ENCODE results near the gene SNRNP40. TPM values are rescaled to one million over a fixed set of nuclear protein-coding genes. Genes with fewer than 3 reads are reported as not detected.

Gene SNRNP40
- total and polyA plus RNA-seq, 2 experiments from 2014 or later: 90.0 to 135 TPM

DNA sequence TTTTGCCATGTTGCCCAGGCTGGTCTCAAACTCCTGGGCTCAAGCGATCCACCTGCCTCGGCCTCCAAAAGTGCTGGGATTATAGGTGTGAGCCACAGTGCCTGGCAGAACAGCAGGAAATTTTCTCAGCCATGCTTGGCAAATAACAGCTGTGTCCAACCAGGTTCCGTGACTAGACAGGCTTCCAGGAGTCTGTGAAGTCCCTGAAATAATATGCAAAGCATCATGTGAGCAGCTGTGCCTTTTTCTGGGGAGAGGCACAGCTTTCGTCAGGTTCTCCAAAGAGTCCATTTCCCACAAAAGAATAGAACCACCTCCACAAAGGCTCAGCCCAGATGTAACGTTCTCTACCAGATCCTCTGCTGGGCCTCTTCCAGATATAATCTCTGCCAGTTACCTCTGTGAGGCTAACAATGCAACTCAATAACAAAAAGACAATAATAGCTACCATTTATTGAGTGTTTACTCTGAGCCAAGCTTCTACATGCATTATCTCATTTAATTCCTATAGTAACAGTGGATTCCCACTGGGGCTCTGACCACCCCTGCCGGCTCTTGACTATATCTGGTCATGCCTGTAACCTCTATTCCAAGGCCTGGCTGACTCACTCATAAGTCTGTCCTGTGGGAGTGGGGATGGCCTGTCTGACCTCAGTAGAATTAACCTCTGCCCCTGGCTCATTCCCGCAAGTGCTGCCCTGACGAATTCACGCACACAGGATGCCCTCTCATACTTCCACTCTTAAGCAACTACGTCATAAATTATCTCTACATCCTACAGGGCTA, 52.9 kb downstream of the SNRNP40 start (continued):
- TF ChIP-seq, protein P1, sequence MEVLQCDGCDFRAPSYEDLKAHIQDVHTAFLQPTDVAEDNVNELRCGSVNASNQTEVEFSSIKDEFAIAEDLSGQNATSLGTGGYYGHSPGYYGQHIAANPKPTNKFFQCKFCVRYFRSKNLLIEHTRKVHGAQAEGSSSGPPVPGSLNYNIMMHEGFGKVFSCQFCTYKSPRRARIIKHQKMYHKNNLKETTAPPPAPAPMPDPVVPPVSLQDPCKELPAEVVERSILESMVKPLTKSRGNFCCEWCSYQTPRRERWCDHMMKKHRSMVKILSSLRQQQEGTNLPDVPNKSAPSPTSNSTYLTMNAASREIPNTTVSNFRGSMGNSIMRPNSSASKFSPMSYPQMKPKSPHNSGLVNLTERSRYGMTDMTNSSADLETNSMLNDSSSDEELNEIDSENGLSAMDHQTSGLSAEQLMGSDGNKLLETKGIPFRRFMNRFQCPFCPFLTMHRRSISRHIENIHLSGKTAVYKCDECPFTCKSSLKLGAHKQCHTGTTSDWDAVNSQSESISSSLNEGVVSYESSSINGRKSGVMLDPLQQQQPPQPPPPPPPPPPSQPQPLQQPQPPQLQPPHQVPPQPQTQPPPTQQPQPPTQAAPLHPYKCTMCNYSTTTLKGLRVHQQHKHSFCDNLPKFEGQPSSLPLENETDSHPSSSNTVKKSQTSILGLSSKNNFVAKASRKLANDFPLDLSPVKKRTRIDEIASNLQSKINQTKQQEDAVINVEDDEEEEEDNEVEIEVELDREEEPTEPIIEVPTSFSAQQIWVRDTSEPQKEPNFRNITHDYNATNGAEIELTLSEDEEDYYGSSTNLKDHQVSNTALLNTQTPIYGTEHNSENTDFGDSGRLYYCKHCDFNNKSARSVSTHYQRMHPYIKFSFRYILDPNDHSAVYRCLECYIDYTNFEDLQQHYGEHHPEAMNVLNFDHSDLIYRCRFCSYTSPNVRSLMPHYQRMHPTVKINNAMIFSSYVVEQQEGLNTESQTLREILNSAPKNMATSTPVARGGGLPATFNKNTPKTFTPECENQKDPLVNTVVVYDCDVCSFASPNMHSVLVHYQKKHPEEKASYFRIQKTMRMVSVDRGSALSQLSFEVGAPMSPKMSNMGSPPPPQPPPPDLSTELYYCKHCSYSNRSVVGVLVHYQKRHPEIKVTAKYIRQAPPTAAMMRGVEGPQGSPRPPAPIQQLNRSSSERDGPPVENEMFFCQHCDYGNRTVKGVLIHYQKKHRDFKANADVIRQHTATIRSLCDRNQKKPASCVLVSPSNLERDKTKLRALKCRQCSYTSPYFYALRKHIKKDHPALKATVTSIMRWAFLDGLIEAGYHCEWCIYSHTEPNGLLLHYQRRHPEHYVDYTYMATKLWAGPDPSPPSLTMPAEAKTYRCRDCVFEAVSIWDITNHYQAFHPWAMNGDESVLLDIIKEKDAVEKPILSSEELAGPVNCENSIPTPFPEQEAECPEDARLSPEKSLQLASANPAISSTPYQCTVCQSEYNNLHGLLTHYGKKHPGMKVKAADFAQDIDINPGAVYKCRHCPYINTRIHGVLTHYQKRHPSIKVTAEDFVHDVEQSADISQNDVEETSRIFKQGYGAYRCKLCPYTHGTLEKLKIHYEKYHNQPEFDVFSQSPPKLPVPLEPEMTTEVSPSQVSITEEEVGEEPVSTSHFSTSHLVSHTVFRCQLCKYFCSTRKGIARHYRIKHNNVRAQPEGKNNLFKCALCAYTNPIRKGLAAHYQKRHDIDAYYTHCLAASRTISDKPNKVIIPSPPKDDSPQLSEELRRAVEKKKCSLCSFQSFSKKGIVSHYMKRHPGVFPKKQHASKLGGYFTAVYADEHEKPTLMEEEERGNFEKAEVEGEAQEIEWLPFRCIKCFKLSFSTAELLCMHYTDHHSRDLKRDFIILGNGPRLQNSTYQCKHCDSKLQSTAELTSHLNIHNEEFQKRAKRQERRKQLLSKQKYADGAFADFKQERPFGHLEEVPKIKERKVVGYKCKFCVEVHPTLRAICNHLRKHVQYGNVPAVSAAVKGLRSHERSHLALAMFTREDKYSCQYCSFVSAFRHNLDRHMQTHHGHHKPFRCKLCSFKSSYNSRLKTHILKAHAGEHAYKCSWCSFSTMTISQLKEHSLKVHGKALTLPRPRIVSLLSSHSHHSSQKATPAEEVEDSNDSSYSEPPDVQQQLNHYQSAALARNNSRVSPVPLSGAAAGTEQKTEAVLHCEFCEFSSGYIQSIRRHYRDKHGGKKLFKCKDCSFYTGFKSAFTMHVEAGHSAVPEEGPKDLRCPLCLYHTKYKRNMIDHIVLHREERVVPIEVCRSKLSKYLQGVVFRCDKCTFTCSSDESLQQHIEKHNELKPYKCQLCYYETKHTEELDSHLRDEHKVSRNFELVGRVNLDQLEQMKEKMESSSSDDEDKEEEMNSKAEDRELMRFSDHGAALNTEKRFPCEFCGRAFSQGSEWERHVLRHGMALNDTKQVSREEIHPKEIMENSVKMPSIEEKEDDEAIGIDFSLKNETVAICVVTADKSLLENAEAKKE (CRISPR knock-in tag; IDR thresholded peaks at IDR 0.05): no peak
- TF ChIP-seq STAT1 (IDR thresholded peaks at IDR 0.05; ENCODE audit: unreplicated experiment) (no peak), EZH2phosphoT487 (IDR thresholded peaks at IDR 0.05; ENCODE audit: unreplicated experiment) (no peak), EZH2 (IDR thresholded peaks at IDR 0.05; ENCODE audit: low read depth, unreplicated experiment) (no peak)

DNA sequence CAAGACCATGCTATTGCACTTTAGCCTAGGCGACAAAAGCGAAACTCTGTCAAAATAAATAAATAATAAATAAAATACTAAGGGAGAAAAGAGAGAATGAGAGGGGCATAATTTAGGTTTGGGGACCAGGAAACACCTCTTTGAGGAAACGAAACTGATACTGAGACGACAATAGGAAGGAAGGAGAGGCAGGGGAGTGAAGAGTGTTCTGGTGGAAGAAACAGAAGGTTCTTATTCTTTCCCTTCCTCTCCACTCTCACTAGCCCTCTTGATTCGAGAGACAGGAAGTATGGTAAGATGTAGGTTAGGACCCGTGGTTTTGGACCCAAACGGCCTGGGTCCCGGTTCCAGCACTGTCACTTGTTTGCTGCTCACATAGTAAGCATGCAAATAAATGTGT, 55.3 kb downstream of the SNRNP40 start:
- Mint-ChIP-seq H3K27me3 (ENCODE audit: insufficient read depth, low read depth, poor library complexity) (peaks cover 22% of the 10 kb centered on the region), H3K36me3 (ENCODE audit: low read depth) (peaks cover 4% of the 10 kb centered on the region; the same call in 1 of the 3 replicates)
- no peak for TF ChIP-seq JUNB (IDR thresholded peaks at IDR 0.05; ENCODE audit: unreplicated experiment)
- no peak for TF ChIP-seq NANOG (IDR thresholded peaks at IDR 0.05; ENCODE audit: borderline replicate concordance)
- no peak for TF ChIP-seq CREB1 (CRISPR knock-in tag; IDR thresholded peaks at IDR 0.05; ENCODE audit: low read depth)
- TF ChIP-seq EZH2phosphoT487 (IDR thresholded peaks at IDR 0.05; ENCODE audit: unreplicated experiment): no peak
- no peak for TF ChIP-seq ZNF331 (CRISPR knock-in tag; IDR thresholded peaks at IDR 0.05; ENCODE audit: low read depth)
- no peak for TF ChIP-seq POLR2AphosphoS5 (IDR thresholded peaks at IDR 0.05; ENCODE audit: low read depth)
- TF ChIP-seq, protein P2, sequence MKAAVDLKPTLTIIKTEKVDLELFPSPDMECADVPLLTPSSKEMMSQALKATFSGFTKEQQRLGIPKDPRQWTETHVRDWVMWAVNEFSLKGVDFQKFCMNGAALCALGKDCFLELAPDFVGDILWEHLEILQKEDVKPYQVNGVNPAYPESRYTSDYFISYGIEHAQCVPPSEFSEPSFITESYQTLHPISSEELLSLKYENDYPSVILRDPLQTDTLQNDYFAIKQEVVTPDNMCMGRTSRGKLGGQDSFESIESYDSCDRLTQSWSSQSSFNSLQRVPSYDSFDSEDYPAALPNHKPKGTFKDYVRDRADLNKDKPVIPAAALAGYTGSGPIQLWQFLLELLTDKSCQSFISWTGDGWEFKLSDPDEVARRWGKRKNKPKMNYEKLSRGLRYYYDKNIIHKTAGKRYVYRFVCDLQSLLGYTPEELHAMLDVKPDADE (IDR thresholded peaks at IDR 0.05): no peak
- TF ChIP-seq, protein P3, sequence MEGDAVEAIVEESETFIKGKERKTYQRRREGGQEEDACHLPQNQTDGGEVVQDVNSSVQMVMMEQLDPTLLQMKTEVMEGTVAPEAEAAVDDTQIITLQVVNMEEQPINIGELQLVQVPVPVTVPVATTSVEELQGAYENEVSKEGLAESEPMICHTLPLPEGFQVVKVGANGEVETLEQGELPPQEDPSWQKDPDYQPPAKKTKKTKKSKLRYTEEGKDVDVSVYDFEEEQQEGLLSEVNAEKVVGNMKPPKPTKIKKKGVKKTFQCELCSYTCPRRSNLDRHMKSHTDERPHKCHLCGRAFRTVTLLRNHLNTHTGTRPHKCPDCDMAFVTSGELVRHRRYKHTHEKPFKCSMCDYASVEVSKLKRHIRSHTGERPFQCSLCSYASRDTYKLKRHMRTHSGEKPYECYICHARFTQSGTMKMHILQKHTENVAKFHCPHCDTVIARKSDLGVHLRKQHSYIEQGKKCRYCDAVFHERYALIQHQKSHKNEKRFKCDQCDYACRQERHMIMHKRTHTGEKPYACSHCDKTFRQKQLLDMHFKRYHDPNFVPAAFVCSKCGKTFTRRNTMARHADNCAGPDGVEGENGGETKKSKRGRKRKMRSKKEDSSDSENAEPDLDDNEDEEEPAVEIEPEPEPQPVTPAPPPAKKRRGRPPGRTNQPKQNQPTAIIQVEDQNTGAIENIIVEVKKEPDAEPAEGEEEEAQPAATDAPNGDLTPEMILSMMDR (conservative IDR thresholded peaks at IDR 0.05; ENCODE audit: low read depth in 2 of 2): no peak

More for the DNA sequence above, 55.3 kb downstream of the SNRNP40 start:
- H3K4me1 Mint-ChIP-seq: peaks cover 16% of the 10 kb centered on the region
- Histone ChIP-seq H3K27me3 (ENCODE audit: insufficient read depth) (peaks cover 26% of the 10 kb centered on the region), H2AFZ (no peak overlapping the region), H3K4me2 (no peak overlapping the region), H3K4me3 (no peak overlapping the region), H4K20me1 (replicated peaks; ENCODE audit: insufficient read depth) (peaks cover 5% of the 10 kb centered on the region; the same call in 1 of the 2 replicates), H3K36me3 (ENCODE audit: insufficient read depth) (no peaks in the 10 kb centered on the region), H3K9me2 (ENCODE audit: insufficient read depth) (no peaks in the 10 kb centered on the region), H3K27ac (ENCODE audit: low read depth) (no peak overlapping the region), H3F3A (replicated peaks; ENCODE audit: low read depth) (peaks cover 4% of the 10 kb centered on the region; the same call in 1 of the 2 replicates), H3K79me2 (replicated peaks; ENCODE audit: insufficient read depth) (peaks cover 21% of the 10 kb centered on the region), H3K4me1 (ENCODE audit: insufficient read depth) (peaks cover 14% of the 10 kb centered on the region; the same call in 1 of the 2 replicates)
- H3K9me3 Mint-ChIP-seq: peaks cover 3% of the 10 kb centered on the region; the same call in 1 of the 3 replicates
- ATAC-seq (no peak), DNase-seq (ENCODE audit: low spot score) (no peak)
- H3K4me3 Mint-ChIP-seq: no peak overlapping the region
- H3K27ac Mint-ChIP-seq: no peak overlapping the region; the same call in 1 of the 2 replicates
